Endothelial cell of umbilical vein (primary cell): ENCODE data around the gene RNF126.

Source experiments
- EZH2 ChIP-seq: IDR thresholded peaks from 2 replicates; pipeline ENCODE4 v1.6.1; 2012; ENCODE audit warnings: borderline replicate concordance, low read depth, mild to moderate bottlenecking, moderate library complexity, low read length, inconsistent platforms; ENCODE audit not compliant: severe bottlenecking
- GATA2 ChIP-seq: IDR thresholded peaks from 2 replicates; pipeline ENCODE4 v1.7.0; 2011; ENCODE audit warnings: low read depth, mild to moderate bottlenecking, moderate library complexity, mixed read lengths, low read length; ENCODE audit not compliant: insufficient read length, insufficient read depth
- JUN ChIP-seq: IDR thresholded peaks from 2 replicates; pipeline ENCODE4 v1.6.1; 2011; ENCODE audit warnings: borderline replicate concordance, low read depth; ENCODE audit not compliant: insufficient read length, insufficient read depth
- POLR2A ChIP-seq: IDR thresholded peaks from 2 replicates; pipeline ENCODE4 v1.6.1; 2012; ENCODE audit warnings: low read depth, mild to moderate bottlenecking, control low read depth, low read length
- POLR2AphosphoS5 ChIP-seq: IDR thresholded peaks from 2 replicates; pipeline ENCODE4 v1.6.1; 2012; ENCODE audit warnings: low read depth, mild to moderate bottlenecking, control low read depth, low read length, moderate library complexity; ENCODE audit not compliant: insufficient read depth
- TF ChIP-seq, protein P1 (sequence below), 2 donors: IDR thresholded peaks; 1 replicate in 1 of 2; 2 replicates in 1 of 2; pipeline ENCODE4 v1.5.1; 2011; ENCODE audit warnings: low read length in 2 of 2, mild to moderate bottlenecking in 2 of 2, moderate library complexity in 2 of 2, control low read depth in 1 of 2, inconsistent platforms in 1 of 2, low read depth in 1 of 2; ENCODE audit not compliant: insufficient read depth in 1 of 2; ENCODE audit errors: extremely low read depth in 1 of 2

DNA sequence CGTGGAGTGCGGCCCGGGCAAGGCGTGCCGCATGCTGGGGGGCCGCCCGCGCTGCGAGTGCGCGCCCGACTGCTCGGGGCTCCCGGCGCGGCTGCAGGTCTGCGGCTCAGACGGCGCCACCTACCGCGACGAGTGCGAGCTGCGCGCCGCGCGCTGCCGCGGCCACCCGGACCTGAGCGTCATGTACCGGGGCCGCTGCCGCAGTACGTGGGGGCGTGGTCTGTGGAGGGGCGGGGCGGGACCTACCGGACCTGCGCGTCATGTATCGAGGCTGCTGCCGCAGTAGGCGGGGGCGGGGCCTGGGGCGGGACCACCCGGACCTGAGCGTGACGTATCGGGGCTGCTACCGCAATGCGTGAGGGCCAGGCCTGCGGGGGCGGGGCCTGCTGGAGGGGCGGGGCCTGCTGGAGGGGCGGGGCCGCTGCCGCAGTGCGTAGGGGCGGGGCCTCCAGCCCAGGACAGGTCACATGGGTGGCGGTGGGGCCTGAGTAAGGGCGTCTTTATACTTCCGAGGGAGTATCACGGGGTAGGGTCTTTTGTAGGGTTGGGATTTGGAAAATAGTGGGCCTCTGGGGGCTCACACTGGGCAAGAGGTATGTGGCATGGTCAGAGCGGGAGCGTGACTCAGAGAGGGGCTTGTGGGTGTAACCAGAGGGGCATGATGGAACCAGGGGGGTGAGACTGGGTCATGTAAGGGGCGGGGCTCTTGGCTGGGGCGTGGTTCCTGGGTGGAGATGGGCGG is 17.4 kb upstream of the RNF126 start:
- TF ChIP-seq, protein P1, sequence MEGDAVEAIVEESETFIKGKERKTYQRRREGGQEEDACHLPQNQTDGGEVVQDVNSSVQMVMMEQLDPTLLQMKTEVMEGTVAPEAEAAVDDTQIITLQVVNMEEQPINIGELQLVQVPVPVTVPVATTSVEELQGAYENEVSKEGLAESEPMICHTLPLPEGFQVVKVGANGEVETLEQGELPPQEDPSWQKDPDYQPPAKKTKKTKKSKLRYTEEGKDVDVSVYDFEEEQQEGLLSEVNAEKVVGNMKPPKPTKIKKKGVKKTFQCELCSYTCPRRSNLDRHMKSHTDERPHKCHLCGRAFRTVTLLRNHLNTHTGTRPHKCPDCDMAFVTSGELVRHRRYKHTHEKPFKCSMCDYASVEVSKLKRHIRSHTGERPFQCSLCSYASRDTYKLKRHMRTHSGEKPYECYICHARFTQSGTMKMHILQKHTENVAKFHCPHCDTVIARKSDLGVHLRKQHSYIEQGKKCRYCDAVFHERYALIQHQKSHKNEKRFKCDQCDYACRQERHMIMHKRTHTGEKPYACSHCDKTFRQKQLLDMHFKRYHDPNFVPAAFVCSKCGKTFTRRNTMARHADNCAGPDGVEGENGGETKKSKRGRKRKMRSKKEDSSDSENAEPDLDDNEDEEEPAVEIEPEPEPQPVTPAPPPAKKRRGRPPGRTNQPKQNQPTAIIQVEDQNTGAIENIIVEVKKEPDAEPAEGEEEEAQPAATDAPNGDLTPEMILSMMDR (IDR thresholded peaks at IDR 0.05; ENCODE audit: extremely low read depth in 1 of 2, insufficient read depth in 1 of 2, low read depth in 1 of 2, low read length in 2 of 2), result peak; percentile 33 to 52
- no peak for TF ChIP-seq EZH2
- TF ChIP-seq GATA2, result no peak
- TF ChIP-seq POLR2AphosphoS5, result peak; percentile 88
- no peak for TF ChIP-seq JUN
- TF ChIP-seq POLR2A, result no peak
